AG10803 (cell line): ENCODE measurements around the gene CAPN3.

ENCODE experiments used
- DNase-seq: peaks from one replicate; pipeline ENCODE4 v3.0.0; 2010; ENCODE audit warnings: low read depth
- H3K4me3 ChIP-seq: 2 replicates; pipeline ENCODE4 v1.5.1; 2011; ENCODE audit warnings: mild to moderate bottlenecking, low read length, control low read depth
- CTCF ChIP-seq: conservative IDR thresholded peaks from 2 replicates; pipeline ENCODE4 v1.5.1; 2011; ENCODE audit warnings: mild to moderate bottlenecking, low read length, control low read depth, inconsistent platforms

The CAPN3 gene

GRCh38 chr15:42387603-42388002 lies 28.3 kb downstream of the CAPN3 start:
- no peak for TF ChIP-seq CTCF

GRCh38 chr15:42392309-42393024 lies 33.2 kb downstream of the CAPN3 start:
- DNase-seq: no peak
- no peak overlapping the region for H3K4me3 ChIP-seq

More at GRCh38 chr15:42387603-42388002, 28.3 kb downstream of the CAPN3 start:
- H3K4me3 ChIP-seq: no peak overlapping the region
- DNase-seq: no peak

GRCh38 chr15:42394106-42394505 lies 34.8 kb downstream of the CAPN3 start:
- DNase-seq: no peak
- no peak overlapping the region for H3K4me3 ChIP-seq
- TF ChIP-seq CTCF: no peak

More at GRCh38 chr15:42392309-42393024, 33.2 kb downstream of the CAPN3 start:
- TF ChIP-seq CTCF: no peak

- no peak for DNase-seq
- no peak for TF ChIP-seq CTCF
These were observed 36.5 kb downstream of the CAPN3 start for GRCh38 chr15:42395838-42396237.

GRCh38 chr15:42401544-42402454 lies 42.5 kb downstream of the CAPN3 start:
- no peak overlapping the region for H3K4me3 ChIP-seq
- no peak for DNase-seq
- TF ChIP-seq CTCF: no peak

More at GRCh38 chr15:42395838-42396237, 36.5 kb downstream of the CAPN3 start:
- H3K4me3 ChIP-seq: no peak overlapping the region

- H3K4me3 ChIP-seq: no peak overlapping the region
- no peak for TF ChIP-seq CTCF
- DNase-seq: no peak
These were observed 43.3 kb downstream of the CAPN3 start for GRCh38 chr15:42402455-42403205.
